CD4-positive, alpha-beta T cell treated with Interleukin-12 subunit alpha and Interleukin-12 subunit beta, for 1 hour (primary cell): ENCODE data around the gene RXFP2.

ENCODE experiments used
- DNase-seq: peaks from one replicate; pipeline ENCODE4 v3.0.0-alpha.2; 2020

Gene RXFP2

DNA sequence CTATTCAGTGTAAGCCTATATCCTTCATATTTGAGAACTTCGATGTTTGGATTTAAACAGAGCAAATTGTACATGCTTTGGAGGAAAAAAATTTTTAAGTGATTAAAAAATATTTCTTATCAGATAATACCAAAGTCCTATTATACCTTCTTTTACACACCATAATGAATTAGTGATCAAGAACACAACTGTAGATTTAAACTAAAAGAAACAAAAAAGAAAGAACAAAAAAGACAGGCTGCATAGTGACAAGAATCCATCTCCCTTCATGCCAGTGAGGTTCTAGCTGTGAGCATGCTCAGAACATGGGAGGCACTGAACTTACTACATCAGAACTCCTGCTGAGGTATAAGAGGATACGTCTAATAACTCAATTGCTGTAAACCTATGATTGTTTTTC lies at the start of gene RXFP2:
TSS of gene RXFP2 (plus strand) at position 301 of the 400 bp plus-strand sequence. CDS start at position 388, 87 bp downstream.
- DNase-seq = no peak

DNA sequence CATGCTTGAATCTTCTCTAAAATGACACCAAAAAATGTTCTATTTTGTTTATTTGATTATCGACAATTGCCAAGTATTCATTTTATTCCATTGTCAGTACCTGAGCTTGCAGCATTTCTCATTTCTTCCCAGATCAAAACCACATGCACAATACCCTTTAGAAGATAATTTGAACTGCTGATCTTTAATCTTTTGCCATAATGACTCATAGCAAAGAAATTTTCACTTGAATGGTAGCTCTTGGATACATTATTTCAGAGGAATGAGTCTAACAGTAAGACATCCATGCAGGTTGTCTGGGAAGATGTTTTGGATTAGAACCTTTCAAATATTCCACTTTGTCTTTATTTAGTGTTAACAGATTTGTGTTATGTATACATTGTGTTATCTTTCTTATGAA lies 42.0 kb upstream of the RXFP2 start:
- no peak for DNase-seq

- DNase-seq = no peak
These were observed 39.7 kb upstream of the RXFP2 start for GRCh38 chr13:31699650-31700049.

DNA sequence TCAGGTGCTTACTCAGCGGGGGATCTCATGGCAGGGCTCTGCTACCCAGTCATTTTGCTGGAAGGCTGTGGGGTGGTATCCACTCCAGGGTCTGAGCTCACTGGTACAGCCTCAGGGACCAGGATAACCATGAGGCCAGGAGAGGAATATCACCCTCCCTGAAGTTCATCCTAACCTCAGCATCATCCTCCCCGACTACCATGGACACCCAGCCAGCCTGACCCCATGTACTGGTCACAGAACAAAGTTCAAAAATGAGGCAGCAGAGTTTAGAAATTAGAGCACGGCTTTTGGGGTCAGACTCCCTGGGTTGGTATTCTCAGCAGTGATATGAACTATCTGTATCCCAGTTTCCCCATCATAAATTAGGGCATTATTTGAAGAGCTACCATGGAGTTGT lies 35.5 kb upstream of the RXFP2 start:
- DNase-seq = no peak

DNA sequence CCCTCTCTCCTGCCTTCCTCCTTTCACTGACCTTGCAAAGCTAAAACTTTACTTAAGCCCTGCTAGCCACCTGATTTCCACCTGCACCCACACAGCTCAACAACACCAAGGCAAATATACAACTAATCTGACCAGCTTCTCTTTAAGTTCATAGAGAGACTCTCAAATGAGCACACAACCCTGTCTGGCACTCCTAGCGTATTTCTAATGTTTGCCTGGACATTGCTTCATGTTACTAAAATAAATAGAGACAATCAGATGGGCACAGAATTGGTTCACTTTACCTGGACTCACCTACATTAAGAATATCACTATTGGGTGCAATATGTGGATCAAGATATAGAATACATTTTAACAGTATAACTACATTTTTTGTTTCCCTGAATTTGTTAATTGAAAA lies 33.2 kb upstream of the RXFP2 start:
- DNase-seq = no peak

DNA sequence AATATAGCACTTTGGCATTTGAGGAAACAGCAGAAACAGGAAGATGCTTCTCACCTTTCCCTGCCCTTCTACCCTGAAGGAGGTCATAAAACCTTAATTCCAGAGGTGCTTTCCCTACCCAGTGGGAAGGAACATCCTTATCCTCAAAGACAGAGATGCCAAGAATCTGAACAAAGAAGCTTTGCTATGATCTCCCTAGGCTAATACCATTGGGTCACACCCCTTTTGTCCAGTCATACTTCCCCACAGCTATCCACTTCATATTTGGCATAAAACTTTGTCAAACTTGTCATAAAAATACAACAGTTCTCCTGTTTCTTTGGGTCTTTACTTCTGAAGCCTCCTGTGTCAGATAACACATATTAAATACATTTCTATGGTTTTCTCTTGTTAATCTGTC lies 21.7 kb upstream of the RXFP2 start:
- no peak for DNase-seq

GRCh38 chr13:31719214-31719613 lies 20.1 kb upstream of the RXFP2 start:
- no peak for DNase-seq

GRCh38 chr13:31722673-31723072 lies 16.7 kb upstream of the RXFP2 start:
- no peak for DNase-seq

- DNase-seq = no peak
These were observed 13.5 kb upstream of the RXFP2 start for GRCh38 chr13:31725841-31726240.

DNA sequence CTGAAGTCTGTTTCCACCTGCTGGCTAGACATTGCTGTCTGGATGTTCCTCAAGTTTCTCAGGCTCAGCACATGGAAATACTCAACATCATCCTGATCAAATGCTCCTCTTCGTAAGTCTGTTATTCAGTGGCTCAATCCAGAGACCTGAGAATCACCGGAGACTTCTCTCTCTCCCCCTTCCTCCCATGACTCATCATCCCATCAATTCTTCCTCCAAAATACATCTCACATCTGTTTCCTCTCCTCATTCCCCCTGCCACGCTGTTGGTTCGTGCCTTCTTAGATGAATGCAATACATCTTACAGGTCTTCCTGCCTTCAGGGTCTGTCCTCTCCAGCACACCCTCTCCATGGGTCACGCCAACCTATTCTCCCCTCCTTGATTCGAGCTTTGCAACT lies 7.4 kb upstream of the RXFP2 start:
- no peak for DNase-seq

GRCh38 chr13:31733066-31733465 lies 6.3 kb upstream of the RXFP2 start:
- no peak for DNase-seq

DNA sequence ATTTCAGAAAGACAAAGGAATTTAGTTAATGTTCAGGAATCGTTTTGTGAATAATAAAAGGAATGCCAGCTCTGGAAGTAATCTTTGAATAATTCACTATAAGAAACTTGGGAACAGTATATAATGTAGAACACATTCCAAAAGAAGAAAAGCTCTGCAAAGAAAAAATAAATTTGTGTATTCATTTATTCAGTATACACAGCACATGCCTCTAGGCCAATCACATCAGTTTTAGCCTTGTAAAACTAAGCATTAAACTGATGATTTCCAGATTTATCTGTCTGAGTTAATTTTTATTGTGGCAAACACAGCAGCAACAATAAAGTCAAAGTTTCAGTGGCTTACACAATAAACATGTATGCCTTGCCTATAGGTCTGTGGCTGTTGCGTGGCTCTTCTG lies 5.7 kb upstream of the RXFP2 start:
- DNase-seq = no peak

DNA sequence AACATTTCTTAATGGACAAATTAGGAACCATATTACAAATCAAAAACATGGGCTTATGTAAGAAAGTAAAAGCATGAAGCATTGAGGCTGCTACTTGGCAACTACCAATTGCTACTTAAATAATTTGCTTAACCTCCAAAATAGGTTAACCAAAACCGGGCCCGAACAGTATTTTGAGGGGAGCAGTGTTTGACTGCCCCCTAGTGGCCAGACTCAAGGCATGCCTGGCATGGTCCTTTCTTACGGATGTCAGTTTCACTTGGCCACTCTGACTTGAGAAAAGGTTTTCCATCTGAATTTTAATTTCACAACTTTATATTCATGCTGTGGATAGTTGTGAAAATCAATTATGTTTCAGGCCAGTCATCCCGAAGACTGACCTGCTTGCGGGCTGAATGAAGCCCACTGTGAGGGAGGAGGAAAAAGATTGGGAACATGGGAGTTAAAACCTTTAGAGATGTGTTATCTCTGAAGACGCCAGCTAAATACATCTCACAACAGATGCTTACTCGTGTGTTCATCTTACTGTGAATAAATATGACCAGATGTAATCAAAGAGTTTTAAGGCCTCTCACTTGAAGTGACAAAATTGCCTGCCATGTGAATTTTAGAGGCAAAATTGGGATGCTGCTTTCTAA lies 2.9 kb downstream of the RXFP2 start:
- DNase-seq = peak; percentile 70

- no peak for DNase-seq
These were observed 8.0 kb downstream of the RXFP2 start for GRCh38 chr13:31747291-31747690.

GRCh38 chr13:31747966-31748365 lies 8.6 kb downstream of the RXFP2 start:
- no peak for DNase-seq

DNA sequence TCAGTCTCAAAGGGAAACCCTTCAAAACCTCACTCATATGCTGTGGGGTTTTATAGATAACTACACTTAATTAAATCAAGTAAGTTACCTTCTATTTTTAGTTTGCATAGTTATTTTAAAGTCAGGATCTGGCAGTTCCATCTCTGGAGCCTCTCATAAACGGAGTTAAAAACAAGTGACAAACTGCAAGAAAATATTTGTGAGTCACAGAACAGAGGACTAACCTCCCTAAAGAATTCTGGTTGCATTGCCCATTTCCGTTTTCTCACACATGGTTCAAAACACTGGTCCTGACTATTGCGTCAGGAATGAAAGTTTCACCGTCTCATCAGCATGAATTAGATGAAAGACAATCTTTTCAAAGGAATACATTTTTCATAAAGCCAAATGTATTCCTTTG lies 10.6 kb downstream of the RXFP2 start:
- DNase-seq = no peak

DNA sequence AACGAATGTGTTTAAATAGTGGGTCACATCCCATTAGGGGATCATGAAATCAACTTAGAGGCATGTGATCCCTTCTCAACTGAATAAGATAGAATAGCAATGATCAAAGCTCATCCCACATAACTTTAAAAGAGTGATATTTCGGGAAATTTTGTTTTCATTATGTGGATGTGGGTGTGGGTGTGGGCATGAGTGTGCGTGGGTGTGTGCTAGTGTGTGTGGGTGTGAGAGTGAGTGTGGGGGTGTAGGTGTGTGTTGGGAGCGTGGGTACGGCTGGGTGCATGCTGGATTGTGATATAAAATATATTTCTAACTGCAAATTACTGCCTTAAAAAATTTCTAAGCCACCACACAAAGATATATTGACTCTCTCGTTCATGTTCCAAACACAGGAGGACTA lies 15.9 kb downstream of the RXFP2 start:
- DNase-seq = no peak

DNA sequence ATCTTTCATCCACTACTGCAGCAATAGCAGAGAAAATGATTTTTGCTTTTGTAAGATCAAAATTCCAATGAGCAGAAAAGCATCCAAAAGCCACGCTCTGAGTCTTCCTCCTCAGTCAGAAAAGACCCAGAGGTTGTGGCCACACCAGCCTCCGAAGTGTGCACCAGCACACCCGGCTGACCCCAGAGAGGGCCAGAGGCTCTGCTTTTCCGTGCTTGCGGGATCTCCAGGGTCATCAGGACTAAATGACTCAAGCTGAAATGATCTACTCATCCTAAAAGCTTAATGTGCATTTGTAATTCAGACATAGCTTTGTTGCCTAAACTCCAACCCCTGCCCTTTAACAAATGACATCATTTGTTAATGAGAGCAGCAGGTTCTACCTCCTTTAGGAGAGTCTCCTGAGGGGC lies 16.5 kb downstream of the RXFP2 start:
- DNase-seq = no peak

GRCh38 chr13:31756346-31756745 lies 17.0 kb downstream of the RXFP2 start:
- DNase-seq = no peak

DNA sequence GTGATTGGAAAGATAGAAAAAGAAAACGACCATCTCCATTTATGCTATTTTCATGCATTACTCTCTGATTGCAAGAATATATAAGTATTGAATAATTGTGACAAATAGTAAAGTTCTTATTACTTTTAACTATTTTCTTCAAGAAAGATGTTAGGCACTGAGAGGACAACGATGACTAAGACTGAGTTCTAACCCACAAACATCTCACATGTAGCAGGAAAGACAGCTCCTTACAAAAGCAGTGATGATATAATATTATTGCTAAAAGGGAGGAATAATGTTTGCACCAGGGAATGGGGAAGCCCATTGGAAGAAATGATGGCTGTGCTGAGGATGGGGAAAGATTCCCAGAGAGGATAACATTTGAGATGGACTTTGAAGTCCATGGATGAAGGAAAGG lies 22.6 kb downstream of the RXFP2 start:
- no peak for DNase-seq

GRCh38 chr13:31764556-31764955 lies 25.2 kb downstream of the RXFP2 start:
- no peak for DNase-seq

GRCh38 chr13:31765138-31765785 lies 25.9 kb downstream of the RXFP2 start:
- DNase-seq = no peak

GRCh38 chr13:31767175-31767900 lies 28.0 kb downstream of the RXFP2 start:
- no peak for DNase-seq

DNA sequence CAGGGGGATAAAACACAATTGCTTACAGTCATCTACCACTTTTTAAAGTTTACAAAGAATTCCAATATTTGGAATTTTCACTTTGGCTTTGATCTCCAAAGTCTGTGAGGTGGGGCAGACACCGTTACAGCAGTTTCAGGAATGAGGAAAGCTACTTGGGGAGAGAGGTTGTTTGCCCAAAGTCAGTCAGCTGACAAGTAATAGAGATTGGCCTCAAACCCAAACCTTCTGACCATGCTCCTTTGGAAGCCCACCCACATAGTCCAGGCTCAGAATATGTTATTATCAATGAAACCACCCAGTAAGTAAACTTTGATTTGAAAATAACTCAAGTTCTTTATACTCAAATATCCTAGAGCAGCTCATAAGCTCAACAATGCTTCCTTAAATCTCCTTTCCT lies 29.0 kb downstream of the RXFP2 start:
- DNase-seq = no peak
